Sigmoid colon (tissue), 7 donors: Measurements from ENCODE around the gene PRR14L. TPM values are rescaled to one million over a fixed set of nuclear protein-coding genes. Genes with fewer than 3 reads are reported as not detected.
"Not testable (repeated sequence)": the region's sequence is repeated elsewhere in the genome, so short reads cannot be mapped to it uniquely, and the experiment has no call there.

Source experiments
- DNase-seq: peaks from one replicate; pipeline ENCODE4 v3.0.0-alpha.2; 2019
- H3K27ac ChIP-seq, 4 donors: fragments of 200-600 bp; sonication (generic); one replicate each; pipeline ENCODE4 v1.5.1; 2016 to 2019; ENCODE audit warnings: mild to moderate bottlenecking in 1 of 4
- H3K27me3 ChIP-seq, 3 donors: fragments of 200-600 bp; sonication (generic); one replicate each; pipeline ENCODE4 v1.5.1; 2019; ENCODE audit warnings: mild to moderate bottlenecking in 1 of 3
- H3K36me3 ChIP-seq, 4 donors: fragments of 200-600 bp; sonication (generic); one replicate each; pipeline ENCODE4 v1.5.1; 2016 to 2019
- H3K4me1 ChIP-seq, 4 donors: fragments of 200-600 bp; sonication (generic); one replicate each; pipeline ENCODE4 v1.5.1; 2017 to 2019
- H3K4me3 ChIP-seq, 4 donors: fragments of 200-600 bp; sonication (generic); one replicate each; pipeline ENCODE4 v1.5.1; 2017 to 2019; ENCODE audit warnings: mild to moderate bottlenecking in 2 of 4, moderate library complexity in 1 of 4
- H3K9me3 ChIP-seq, 4 donors: fragments of 200-600 bp in 3 of 4; sonication (generic) in 3 of 4; one replicate each; pipeline versions ENCODE4 v1.5.1 to v1.6.1; 2013 to 2019
- EP300 ChIP-seq, 4 donors: sonication (generic); formaldehyde crosslinking; IDR thresholded peaks; one replicate each; pipeline ENCODE4 v1.6.1; 2017; ENCODE audit warnings: antibody characterized with exemption in 4 of 4
- POLR2A ChIP-seq, 2 donors: fragments of 450-650 bp; IDR thresholded peaks; one replicate each; pipeline ENCODE4 v1.6.1; 2016; ENCODE audit warnings: antibody characterized with exemption in 2 of 2, mild to moderate bottlenecking in 2 of 2, moderate library complexity in 2 of 2
- POLR2AphosphoS5 ChIP-seq, 4 donors: sonication (generic); formaldehyde crosslinking; IDR thresholded peaks; one replicate each; pipeline ENCODE4 v1.6.1; 2017; ENCODE audit warnings: antibody characterized with exemption in 4 of 4
- WGBS, 2 donors: extraction: QIAGEN DNeasy Blood & Tissue Kit; methylation state at CpG; one replicate each; pipeline ENCODE4 v1.1.7; 2013; 5-methylcytosine and 5-hydroxymethylcytosine counted together
- intact Hi-C: fragments of 100-400 bp; cut with DNase I; formaldehyde crosslinking; loops from one replicate; pipeline ENCODE4 v1.15.1; 2023
- polyA plus RNA-seq, 3 donors: library from polyadenylated mRNA; stranded (reverse); fragments of 200-250 nt; gene quantifications; one replicate each; pipeline ENCODE4 v1.2.3, GENCODE V29; 2013
- total RNA-seq, 4 donors: library from RNA; depleted of rRNA; stranded (reverse); fragments of >200 nt; gene quantifications; one replicate each; pipeline ENCODE4 v1.1.0, GENCODE V29; 2016
- TF ChIP-seq, protein P1 (sequence below), 4 experiments: fragments of 450-650 bp in 3 of 4; fragments of 200-600 bp in 1 of 4; IDR thresholded peaks; one replicate each; pipeline ENCODE4 v1.5.1; 2016 to 2019; ENCODE audit warnings: antibody characterized with exemption in 4 of 4, mild to moderate bottlenecking in 3 of 4, moderate library complexity in 2 of 4
- donor health status: healthy with polysubstance abuse.
- donor health status: Bipolar disorder and iron deficiency.
- donor health status: healthy.

The PRR14L gene
- total and polyA plus RNA-seq, 7 donors: 6.0 to 24.4 (median 12.7) TPM

DNA sequence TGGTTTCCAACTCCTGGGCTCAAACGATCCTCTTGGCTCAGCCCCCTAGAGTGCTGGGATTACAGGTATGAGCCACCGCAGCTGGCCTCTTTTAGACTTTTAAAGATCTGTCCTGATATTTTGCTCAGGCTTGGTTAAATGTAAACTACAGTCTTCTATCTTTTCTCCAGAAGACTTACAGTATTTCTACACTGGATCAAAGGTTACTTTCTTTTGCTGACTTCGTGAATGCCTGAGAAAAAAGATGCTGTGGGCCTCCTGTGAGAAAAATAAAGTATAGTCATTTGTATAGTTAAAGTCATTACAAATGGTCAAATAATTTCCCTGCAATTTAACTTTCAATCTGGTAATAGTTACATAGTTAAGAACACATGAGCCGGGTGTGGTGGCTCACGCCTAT lies 23.5 kb upstream of the PRR14L start:
- H3K9me3 ChIP-seq: no peaks in the 10 kb centered on the region
- H3K4me1 ChIP-seq: no peaks in the 10 kb centered on the region
- TF ChIP-seq EP300 (IDR thresholded peaks at IDR 0.05) (no peak), POLR2AphosphoS5 (IDR thresholded peaks at IDR 0.05) (no peak), POLR2A (IDR thresholded peaks at IDR 0.05) (no peak)
- TF ChIP-seq, protein P1, sequence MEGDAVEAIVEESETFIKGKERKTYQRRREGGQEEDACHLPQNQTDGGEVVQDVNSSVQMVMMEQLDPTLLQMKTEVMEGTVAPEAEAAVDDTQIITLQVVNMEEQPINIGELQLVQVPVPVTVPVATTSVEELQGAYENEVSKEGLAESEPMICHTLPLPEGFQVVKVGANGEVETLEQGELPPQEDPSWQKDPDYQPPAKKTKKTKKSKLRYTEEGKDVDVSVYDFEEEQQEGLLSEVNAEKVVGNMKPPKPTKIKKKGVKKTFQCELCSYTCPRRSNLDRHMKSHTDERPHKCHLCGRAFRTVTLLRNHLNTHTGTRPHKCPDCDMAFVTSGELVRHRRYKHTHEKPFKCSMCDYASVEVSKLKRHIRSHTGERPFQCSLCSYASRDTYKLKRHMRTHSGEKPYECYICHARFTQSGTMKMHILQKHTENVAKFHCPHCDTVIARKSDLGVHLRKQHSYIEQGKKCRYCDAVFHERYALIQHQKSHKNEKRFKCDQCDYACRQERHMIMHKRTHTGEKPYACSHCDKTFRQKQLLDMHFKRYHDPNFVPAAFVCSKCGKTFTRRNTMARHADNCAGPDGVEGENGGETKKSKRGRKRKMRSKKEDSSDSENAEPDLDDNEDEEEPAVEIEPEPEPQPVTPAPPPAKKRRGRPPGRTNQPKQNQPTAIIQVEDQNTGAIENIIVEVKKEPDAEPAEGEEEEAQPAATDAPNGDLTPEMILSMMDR (IDR thresholded peaks at IDR 0.05): no peak
- no peak overlapping the region for H3K27ac ChIP-seq
- 91 to 93% methylated on average over 5 of the region's 5 CpGs for WGBS, 2 donors
- no peak overlapping the region for H3K4me3 ChIP-seq
- no peaks in the 10 kb centered on the region for H3K27me3 ChIP-seq
- peaks cover 0 to 90% (median 32%) of the 10 kb centered on the region in 4 donors for H3K36me3 ChIP-seq
- no peak for DNase-seq
- intact Hi-C loops: no loop called here

GRCh38 chr22:31768422-31769059 lies 18.6 kb upstream of the PRR14L start:
- no peak for DNase-seq
- Histone ChIP-seq H3K4me3 (no peak overlapping the region), H3K27me3 (no peaks in the 10 kb centered on the region), H3K27ac (no peak overlapping the region), H3K36me3 (peaks cover 5 to 95% (median 46%) of the 10 kb centered on the region in 4 donors), H3K4me1 (no peaks in the 10 kb centered on the region), H3K9me3 (no peaks in the 10 kb centered on the region)
- 90 to 93% methylated on average over 4 of the region's 4 CpGs for WGBS, 2 donors
- intact Hi-C loops: no loop called here
- TF ChIP-seq, protein P1 (IDR thresholded peaks at IDR 0.05): no peak
- TF ChIP-seq POLR2AphosphoS5 (IDR thresholded peaks at IDR 0.05): no peak
- no peak for TF ChIP-seq EP300 (IDR thresholded peaks at IDR 0.05)
- no peak for TF ChIP-seq POLR2A (IDR thresholded peaks at IDR 0.05)

DNA sequence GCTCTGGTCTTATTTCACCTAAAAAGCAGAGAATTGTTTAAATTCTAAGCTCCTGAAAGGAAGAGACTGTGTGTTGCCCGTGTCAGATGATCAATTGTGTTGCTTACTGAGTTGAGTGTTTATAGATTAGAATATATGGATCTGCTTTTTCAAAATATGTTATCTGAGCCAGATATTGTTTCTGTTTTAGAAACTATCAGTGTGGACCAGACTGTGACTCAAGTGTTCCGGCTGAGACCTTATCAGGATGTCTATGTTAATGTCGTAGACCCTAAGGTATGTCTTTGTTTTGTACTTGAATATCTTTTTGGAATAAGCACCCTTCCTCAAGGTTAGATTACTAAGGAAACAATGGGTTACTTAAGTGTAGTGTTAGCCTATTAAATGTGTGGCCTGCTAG lies 14.9 kb upstream of the PRR14L start:
- DNase-seq: no peak
- 96 to 98% methylated on average over 3 of the region's 3 CpGs for WGBS, 2 donors
- no peak overlapping the region for H3K4me3 ChIP-seq
- TF ChIP-seq, protein P1 (IDR thresholded peaks at IDR 0.05): no peak
- TF ChIP-seq EP300 (IDR thresholded peaks at IDR 0.05) (no peak), POLR2AphosphoS5 (IDR thresholded peaks at IDR 0.05) (no peak), POLR2A (IDR thresholded peaks at IDR 0.05) (no peak)
- no peaks in the 10 kb centered on the region for H3K4me1 ChIP-seq
- H3K27me3 ChIP-seq: no peaks in the 10 kb centered on the region
- no peaks in the 10 kb centered on the region for H3K9me3 ChIP-seq
- intact Hi-C loops: no loop called here
- no peak overlapping the region for H3K27ac ChIP-seq
- peaks cover 5 to 86% (median 40%) of the 10 kb centered on the region in 4 donors for H3K36me3 ChIP-seq

GRCh38 chr22:31758860-31759259 lies 8.9 kb upstream of the PRR14L start:
- intact Hi-C loops: loop anchor here (10.0 kb wide), 1 partner anchor 186 kb away; the partner anchor contains the start of gene YWHAH
- 91 to 92% methylated on average over 5 of the region's 5 CpGs for WGBS, 2 donors
- not testable (repeated sequence) for H3K27me3 ChIP-seq, DNase-seq, H3K9me3 ChIP-seq, H3K4me3 ChIP-seq, H3K27ac ChIP-seq
- Histone ChIP-seq H3K36me3 (peaks cover 0 to 61% (median 3%) of the 10 kb centered on the region in 4 donors), H3K4me1 (peaks cover 0 to 14% (median 10%) of the 10 kb centered on the region in 4 donors)

GRCh38 chr22:31757265-31757664 lies 7.3 kb upstream of the PRR14L start:
- H3K4me3 ChIP-seq: no peak overlapping the region
- peaks cover 0 to 48% (median 3%) of the 10 kb centered on the region in 4 donors for H3K36me3 ChIP-seq
- TF ChIP-seq, protein P1 (IDR thresholded peaks at IDR 0.05): no peak
- intact Hi-C loops: loop anchor here (10.0 kb wide), 1 partner anchor 188 kb away; the partner anchor contains the start of gene YWHAH
- H3K27me3 ChIP-seq: no peaks in the 10 kb centered on the region
- 42 to 68% methylated on average over 1 of the region's 1 CpG for WGBS, 2 donors
- no peak for DNase-seq
- peaks cover 0 to 21% (median 21%) of the 10 kb centered on the region in 4 donors for H3K4me1 ChIP-seq
- no peaks in the 10 kb centered on the region for H3K9me3 ChIP-seq
- no peak overlapping the region for H3K27ac ChIP-seq
